Measurements from ENCODE around the gene OR11H1. TPM values are rescaled to one million over a fixed set of nuclear protein-coding genes. Genes with fewer than 3 reads are reported as not detected.

OR11H1 gene
- total and polyA plus RNA-seq, 2 donors (not counting 1 experiment from before 2014, with no cell fraction given), result not detected

Other genes starting within 250 kb of the OR11H1 start
- gene POTEH, start 161.8 kb downstream of the OR11H1 start, total RNA-seq, result not detected in 2 replicates
- gene POTEH, start 161.8 kb downstream of the OR11H1 start, polyA plus RNA-seq, result not detected in 2 replicates

All from fibroblast of lung (primary cell).